NCI-H345 treated with DMSO at 0.1 percent for 48 hours (cell line): ENCODE measurements around the gene FBN2.
"Not testable (repeated sequence)": the region's sequence is repeated elsewhere in the genome, so short reads cannot be mapped to it uniquely, and the experiment has no call there.

ENCODE experiments used
- DNase-seq: peaks from one replicate; lab custom pipeline; 2025; ENCODE audit not compliant: unreplicated experiment; lab: John Stamatoyannopoulos, UW

The FBN2 gene

GRCh38 chr5:128328007-128328406 is 210.0 kb downstream of the FBN2 start:
- no peak for DNase-seq

DNA sequence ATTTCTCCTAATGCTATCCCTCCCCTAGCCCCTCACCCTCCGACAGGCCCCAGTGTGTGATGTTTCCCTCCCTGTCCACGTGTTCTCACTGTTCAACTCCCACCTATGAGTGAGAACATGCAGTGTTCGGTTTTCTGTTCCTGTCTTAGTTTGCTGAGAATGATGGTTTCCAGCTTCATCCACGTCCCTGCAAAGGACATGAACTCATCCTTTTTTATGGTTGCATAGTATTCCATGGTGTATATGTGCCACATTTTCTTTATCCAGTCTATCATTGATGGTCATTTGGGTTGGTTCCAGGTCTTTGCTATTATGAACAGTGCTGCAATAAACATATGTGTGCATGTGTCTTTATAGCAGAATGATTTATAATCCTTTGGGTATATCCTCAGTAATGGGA is 216.6 kb downstream of the FBN2 start:
- not testable (repeated sequence) for DNase-seq

DNA sequence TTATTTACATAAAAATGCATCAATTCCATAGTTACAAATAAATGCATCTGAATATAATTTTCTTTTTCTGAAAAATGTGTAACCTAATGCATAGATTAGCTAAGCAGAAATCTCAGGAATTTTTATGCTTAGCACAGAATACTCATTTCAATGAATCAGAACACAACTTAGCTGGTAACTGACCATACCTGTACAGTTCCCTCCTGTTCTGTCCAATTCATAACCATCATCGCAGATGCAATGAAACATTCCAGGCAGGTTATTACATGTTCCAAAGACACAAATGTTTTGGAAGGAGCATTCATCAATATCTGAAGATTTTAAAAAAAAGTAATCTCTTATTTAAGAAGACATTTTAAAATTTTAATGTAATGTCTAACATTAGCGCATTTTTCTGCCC is 219.4 kb downstream of the FBN2 start:
- DNase-seq, result no peak

GRCh38 chr5:128317481-128317880 is 220.6 kb downstream of the FBN2 start:
- no peak for DNase-seq

DNA sequence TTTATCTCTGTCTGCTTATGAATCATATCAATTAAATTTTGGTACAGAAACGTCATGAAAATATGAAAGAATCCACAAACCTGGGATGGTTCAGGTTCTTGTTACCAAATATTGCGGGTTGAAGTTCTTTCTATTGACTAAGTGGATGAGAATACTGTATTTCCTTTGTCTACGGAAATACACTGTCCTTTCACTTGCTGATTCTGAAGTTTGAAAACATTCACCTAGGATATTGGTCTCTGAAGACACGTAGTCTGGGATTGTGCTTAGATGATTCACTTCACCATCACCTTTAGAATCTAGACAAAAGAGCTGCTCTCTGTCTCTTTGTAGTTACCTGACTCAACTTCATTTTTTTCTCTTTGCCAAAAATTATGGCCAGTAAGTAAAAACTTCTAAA is 222.4 kb downstream of the FBN2 start:
- DNase-seq, result no peak

DNA sequence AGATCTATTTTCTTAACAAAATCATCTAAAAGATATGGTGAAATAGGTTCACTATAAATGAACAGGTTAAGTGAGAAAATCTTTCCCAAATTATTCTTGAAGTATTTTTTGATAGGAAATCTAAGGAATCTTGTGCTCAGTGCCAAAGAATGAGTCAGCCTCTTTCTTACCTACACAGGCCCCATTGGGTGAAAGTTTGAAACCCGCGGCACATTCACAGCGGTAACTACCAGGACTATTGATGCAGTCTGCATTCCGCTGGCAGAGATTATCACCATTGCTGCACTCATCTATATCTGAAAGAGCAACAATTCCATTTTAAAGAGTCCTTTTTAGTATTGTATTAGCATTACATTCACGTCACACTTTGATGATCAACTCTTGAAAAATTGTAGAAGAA is 232.7 kb downstream of the FBN2 start:
- no peak for DNase-seq

- no peak for DNase-seq
Measured at GRCh38 chr5:128304791-128305190, 233.3 kb downstream of the FBN2 start.

DNA sequence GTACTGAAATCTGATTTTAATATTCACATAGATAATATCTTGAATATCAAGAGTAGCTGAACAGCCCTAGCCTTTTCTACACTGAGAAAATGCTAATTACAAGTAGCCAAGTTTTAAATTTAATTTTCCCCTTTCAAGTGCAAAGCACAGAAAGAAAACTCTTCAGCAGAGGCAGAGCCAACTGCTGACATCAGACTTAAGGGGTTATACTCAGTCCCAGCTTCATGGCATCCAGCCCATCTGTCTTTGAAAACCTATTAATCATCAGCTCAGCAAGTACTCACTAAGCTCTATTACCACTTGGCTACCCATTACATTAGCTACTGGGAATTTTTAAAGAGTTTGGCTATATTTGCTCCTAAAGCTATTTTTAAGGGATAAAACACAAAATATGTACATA is 234.0 kb downstream of the FBN2 start:
- no peak for DNase-seq

DNA sequence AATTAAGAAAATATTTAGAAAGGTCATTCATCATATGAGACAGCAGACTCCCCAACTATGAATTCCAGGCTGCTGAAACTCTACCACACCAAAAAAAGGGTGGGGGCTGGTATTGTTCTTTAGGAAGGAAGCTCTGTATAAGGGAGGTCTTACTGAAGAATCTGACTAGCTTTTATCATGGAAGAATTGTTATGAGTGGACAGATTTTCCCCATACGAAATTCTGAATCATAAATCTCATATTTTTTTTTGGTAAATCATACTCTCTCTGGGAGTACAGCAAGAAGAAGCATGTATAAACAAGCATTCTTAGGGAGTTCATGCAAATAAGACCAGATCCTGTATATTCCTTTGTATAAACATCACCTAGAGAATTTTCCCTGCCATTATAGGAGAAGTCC is 234.5 kb downstream of the FBN2 start:
- DNase-seq, result no peak

DNA sequence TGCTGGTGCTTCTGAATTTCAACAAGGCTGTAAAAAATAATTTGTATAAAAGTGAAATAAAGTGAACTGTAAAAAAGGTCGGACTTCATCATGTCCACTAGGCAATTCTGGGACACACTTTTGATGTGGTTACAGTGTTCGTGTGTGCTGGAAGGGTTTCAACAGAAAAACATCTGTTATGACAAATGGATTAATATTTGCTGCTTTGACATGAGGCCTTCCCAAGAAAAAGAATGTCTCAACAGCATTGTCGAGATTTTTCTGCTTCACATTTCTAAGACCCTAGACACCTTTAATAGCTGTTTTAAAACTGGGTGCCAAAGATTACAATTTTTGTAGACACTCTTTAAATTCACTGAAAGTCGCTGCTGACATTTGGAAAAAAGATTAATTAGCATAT is 237.9 kb downstream of the FBN2 start:
- no peak for DNase-seq

DNA sequence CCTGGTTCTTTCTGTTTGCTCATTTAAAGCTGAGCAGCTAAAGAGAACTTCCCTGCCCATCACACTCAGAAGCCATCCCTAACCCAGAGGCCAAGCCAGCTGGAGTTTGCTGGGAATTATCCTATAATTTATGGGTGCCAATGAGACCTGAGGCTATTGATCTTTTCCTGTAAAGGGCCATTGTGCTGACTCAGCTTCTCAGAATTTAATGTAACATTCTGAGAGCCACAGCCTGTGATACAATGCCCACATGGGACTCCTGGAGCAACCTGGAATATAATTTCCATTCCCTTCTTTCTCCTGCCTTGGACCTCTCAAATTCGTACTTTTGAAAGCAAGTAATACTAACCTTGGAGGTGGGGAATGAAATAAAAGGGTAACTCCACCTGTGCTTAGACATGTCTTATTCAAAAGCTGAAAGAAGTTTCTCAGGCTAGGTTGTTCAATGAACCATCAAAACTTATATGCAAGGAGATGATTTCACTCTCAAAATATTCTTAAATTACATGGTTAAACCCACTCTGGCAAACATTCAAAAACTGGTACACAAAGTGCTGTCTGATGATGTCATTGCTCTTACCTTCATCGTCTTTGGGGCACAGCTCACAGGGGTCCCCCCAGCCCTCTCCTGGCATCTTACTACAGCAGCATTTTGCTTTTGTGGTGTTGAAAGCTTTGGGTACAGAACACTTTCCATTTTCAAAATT is 247.7 kb downstream of the FBN2 start:
- no peak for DNase-seq

GRCh38 chr5:128287740-128288139 is 250.3 kb downstream of the FBN2 start:
- no peak for DNase-seq

DNA sequence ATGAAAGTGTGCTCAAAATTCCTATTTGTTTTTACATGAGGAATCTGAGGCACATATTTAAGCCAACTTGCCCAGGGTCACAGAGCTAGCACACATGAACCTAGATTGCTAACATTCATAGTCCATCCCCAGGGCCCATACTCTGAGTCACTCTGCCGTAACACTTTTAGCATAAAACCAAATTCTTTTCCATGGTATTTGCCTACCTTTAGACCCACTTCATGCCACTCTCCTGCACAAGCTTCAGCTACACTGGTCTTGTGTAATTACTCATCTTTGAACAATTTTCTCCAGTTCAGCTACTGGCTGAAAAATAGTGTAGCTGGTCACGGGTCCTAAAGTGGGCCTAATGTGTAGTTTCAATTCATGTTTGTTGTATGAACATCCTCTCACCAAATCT is 253.8 kb downstream of the FBN2 start:
- no peak for DNase-seq

DNA sequence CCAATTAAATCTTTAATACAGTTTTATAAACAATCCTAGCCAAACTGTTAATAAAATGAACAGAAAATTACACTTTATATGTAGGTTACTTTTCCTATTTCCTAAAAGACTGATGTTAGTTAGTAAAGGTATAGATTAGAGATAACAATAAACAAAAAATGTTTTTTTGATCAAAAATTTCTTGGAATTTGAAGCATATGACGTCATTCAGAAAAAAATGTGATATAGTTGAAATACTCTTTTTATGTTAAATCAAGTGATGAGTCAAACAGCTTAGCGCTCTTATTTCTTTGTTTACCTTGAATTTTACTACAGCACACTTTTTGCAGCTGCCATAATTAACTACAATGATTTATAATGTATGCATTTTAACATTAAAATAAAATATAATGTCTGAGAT is 258.7 kb downstream of the FBN2 start:
- no peak for DNase-seq

DNA sequence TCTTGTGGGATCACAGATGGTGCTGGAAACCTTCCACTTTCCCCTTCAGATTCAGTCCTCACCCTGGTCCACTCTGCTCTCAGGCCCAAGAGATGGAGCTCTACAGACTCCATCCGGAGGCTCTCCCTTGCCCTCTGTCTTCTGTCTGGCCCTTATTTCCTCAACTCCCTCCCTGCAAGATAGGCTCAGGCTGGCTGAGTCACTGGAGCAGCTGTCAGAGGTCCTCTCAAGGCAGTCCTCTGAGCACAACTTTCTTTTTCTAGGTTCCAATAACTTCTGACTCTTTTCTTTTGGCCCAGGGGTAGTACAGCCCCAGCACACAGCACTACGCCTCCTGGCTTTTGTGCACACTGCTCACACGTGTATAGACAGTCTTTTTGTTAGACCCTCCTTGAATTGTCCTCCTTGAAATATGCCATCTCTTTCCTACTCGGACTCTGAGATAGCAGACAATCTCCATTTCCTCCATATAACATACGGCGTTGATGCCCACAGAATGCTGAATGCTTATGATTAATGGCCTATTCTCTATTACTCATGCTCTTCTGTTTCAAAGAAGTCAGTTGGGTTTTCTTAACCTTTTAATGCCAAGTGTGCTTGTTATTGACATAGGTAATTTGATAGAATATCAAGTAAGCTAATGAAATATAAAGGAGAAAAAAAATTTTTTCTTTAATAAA is 261.4 kb downstream of the FBN2 start:
- DNase-seq, result no peak

DNA sequence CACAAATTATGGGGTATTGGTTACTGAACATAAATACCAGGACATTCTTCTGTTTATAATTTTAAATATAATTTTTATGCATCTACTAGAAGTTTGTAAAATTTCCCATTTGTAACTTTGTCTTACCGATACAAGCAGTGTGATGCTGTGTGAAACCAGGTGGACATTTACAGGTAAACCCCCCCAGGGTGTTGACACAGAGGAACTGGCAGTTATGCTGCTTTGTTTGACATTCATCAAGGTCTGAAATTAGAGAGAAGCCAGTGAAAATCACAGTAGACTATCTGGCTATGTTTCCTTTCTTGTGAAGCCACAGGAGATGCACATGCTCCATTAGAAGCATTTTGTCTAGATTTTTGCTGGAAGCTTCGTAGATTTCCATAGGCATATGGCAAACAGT is 263.6 kb downstream of the FBN2 start:
- no peak for DNase-seq

DNA sequence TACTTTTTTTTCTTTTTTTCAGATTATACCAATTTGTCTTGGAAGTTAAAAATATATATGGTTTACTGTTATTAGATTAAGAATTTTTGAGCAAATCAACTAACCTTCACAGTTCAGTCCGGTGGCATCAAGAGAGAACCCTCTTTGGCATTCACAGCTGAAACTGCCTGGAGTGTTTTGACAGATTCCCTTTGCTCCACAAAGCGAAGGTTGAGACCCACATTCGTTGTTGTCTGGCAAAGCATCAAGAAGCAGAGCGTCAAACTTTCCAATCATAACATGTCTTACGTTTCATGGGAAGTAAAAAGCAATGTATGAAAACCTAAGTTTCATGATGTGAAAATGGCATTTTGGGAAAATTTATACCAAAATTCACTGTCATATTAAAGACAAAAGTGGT is 264.3 kb downstream of the FBN2 start:
- DNase-seq, result no peak

GRCh38 chr5:128271859-128272464 is 266.1 kb downstream of the FBN2 start:
- DNase-seq, result no peak

- no peak for DNase-seq
Measured at GRCh38 chr5:128271071-128271470, 267.0 kb downstream of the FBN2 start.

GRCh38 chr5:128264564-128265360 is 273.3 kb downstream of the FBN2 start:
- DNase-seq, result no peak

- no peak for DNase-seq
Measured at GRCh38 chr5:128263357-128263756, 274.7 kb downstream of the FBN2 start.

DNA sequence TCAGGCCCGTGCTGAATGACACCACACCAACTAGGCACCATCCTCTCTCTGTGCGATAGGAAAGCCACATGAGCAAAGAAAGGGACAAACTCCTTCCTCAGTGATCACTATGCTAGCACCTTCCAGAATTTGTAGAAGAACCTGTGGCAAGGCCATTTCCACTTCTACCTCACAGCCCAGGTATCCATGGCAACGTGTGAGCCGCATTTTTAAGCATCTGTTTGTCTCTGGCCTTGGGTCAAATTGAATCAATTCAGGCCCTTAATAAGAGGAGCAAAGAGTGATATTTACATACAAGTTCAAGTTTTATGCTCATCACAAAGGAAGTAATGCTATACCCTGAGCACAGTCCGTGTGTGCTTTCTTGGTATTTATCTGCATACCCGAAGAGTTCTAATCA is 275.1 kb downstream of the FBN2 start:
- no peak for DNase-seq
